GM19463 (cell line): ENCODE data around the gene PTTG1IP.

Experiments used
- ATAC-seq: cut with Tn5 transposase; IDR thresholded peaks from one replicate; pipeline ENCODE4 v1.9.1; 2021; ENCODE audit warnings: mild to moderate bottlenecking, moderate library complexity; ENCODE audit not compliant: unreplicated experiment

PTTG1IP gene

DNA sequence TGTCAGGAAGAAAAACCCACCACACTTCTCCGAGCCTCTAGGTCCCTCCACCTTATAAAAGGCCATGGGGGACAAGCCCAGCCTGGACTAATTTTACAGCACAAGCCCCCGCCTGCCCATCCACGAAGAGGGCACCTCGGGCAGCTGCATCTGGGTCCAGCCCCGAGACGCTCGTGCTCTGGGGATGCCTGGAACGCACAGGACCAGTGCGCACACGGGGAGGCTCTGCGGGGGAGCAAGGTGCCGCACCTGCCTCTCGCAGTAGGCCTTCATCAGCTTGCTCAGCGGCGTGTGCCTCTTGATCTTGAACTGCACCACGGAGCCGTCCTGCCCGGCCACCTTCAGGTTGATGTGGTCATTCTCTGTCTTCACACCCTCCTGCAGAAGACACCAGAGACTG is 59.8 kb downstream of the PTTG1IP start:
- ATAC-seq = no peak

GRCh38 chr21:44813149-44813548 is 60.3 kb downstream of the PTTG1IP start:
- no peak for ATAC-seq

- ATAC-seq = no peak
Observed at GRCh38 chr21:44812640-44813039, 60.9 kb downstream of the PTTG1IP start.

DNA sequence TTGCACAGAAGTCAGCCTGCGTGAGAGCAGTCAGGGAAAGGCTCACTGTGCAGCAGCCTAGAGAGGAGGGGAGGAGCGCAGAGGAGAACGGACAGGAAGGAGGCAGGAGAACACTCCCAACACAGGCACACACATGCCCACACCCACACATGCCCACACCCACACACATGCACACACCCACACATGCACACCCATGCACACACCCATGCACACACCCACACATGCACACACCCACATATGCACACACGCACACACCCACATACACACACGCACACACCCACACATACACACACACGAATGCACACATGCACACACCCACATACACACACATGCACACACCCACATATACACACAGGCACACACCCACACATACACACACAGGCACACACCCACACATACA is 62.7 kb downstream of the PTTG1IP start:
- no peak for ATAC-seq

- no peak for ATAC-seq
Observed at GRCh38 chr21:44805859-44806258, 67.6 kb downstream of the PTTG1IP start.

DNA sequence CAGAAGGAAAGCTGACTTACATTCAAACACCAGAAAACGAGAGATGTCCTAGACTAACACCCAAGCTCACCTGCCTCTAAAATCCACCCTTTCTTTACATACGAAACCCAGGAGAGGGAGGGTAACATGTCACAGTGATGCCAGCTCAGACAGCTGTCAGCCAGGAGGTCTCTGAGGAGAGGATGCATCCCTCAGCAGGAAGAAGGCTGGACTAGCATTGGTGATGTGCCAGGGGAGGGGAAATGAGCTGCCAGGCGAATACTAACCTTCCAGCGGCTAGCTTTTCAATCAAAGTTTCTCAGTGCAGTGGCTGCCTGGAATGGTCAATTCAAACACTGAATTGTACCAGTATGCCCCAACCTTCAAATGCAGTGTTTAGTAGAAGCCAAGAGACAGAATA is 68.3 kb downstream of the PTTG1IP start:
- no peak for ATAC-seq

DNA sequence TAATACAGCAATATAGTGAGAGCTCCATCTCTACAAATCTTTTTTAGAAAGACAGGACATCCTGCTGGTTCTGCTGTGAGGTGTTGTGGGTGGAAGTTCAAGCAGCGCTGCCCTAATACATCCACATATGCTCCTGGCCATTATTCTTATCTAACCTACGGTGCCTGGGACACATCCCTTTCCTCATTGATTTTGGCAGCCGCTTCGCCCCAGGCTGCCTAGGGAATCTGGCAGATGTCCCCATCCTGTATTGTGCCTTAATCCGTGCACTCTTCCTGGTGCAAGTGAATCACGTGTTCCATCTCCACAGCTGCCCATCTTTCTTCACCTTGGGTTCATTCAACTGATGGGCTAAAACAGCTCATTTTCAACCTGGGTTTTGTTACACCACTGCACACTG is 68.7 kb downstream of the PTTG1IP start:
- no peak for ATAC-seq

- no peak for ATAC-seq
Observed at GRCh38 chr21:44803651-44804050, 69.8 kb downstream of the PTTG1IP start.

- no peak for ATAC-seq
Observed at GRCh38 chr21:44802396-44803153, 70.9 kb downstream of the PTTG1IP start.

- peak; percentile 77 for ATAC-seq
Observed at GRCh38 chr21:44801468-44802395, 71.8 kb downstream of the PTTG1IP start, which contains the start of gene UBE2G2. Gene UBE2G2 (minus strand): TSS chr21:44801820. CDS start chr21:44801748, 72 bp downstream.

GRCh38 chr21:44800971-44801467 is 72.5 kb downstream of the PTTG1IP start:
- ATAC-seq = no peak

- ATAC-seq = no peak
Observed at GRCh38 chr21:44800103-44800502, 73.4 kb downstream of the PTTG1IP start.

GRCh38 chr21:44799646-44800045 is 73.8 kb downstream of the PTTG1IP start:
- ATAC-seq = no peak
